Body of pancreas (tissue), 4 donors: ENCODE data around the gene MBD3.

Experiments
- POLR2A ChIP-seq, 3 donors: fragments of 450-650 bp; IDR thresholded peaks; one replicate each; pipeline ENCODE4 v1.6.1; 2016; ENCODE audit warnings: antibody characterized with exemption in 3 of 3, mild to moderate bottlenecking in 2 of 3
- TF ChIP-seq, protein P1 (sequence below), 7 experiments: fragments of 450-650 bp in 4 of 7; fragments of 200-600 bp in 3 of 7; sonication (generic) in 3 of 7; IDR thresholded peaks; one replicate each; pipeline ENCODE4 v1.5.1; 2016 to 2019; ENCODE audit warnings: antibody characterized with exemption in 7 of 7

DNA sequence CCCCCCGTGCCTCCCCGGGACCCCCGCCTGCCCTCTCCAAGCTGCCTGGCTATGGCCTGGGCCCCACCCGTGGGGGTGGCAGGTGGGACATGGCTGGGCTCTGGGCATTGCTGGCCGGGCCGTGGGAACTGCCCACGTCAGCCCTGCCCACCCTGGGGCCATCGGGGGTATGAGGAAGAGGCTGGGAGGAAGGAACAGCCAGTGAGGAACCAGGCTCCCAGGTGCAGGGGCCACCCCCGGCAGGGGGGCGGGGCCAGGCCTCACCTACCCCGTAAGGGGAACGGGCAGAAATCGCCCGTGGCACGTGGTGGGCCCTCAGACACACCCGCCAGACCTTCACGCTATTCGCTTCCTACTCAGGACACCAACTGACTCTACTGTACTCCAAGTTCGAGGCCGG is 37.3 kb upstream of the MBD3 start:
- no peak for TF ChIP-seq POLR2A (IDR thresholded peaks at IDR 0.05)
- TF ChIP-seq, protein P1, sequence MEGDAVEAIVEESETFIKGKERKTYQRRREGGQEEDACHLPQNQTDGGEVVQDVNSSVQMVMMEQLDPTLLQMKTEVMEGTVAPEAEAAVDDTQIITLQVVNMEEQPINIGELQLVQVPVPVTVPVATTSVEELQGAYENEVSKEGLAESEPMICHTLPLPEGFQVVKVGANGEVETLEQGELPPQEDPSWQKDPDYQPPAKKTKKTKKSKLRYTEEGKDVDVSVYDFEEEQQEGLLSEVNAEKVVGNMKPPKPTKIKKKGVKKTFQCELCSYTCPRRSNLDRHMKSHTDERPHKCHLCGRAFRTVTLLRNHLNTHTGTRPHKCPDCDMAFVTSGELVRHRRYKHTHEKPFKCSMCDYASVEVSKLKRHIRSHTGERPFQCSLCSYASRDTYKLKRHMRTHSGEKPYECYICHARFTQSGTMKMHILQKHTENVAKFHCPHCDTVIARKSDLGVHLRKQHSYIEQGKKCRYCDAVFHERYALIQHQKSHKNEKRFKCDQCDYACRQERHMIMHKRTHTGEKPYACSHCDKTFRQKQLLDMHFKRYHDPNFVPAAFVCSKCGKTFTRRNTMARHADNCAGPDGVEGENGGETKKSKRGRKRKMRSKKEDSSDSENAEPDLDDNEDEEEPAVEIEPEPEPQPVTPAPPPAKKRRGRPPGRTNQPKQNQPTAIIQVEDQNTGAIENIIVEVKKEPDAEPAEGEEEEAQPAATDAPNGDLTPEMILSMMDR (IDR thresholded peaks at IDR 0.05) = no peak
